ENCODE measurements around the gene TBX10.
A peak's percentile ranks its signal among the peaks of the same experiment; 100 is the strongest.
"Not testable (repeated sequence)": the region's sequence is repeated elsewhere in the genome, so short reads cannot be mapped to it uniquely, and the experiment has no call there.

The TBX10 gene

GRCh38 chr11:67645521-67646461 lies 6.2 kb upstream of the TBX10 start:
- DNase-seq (ENCODE audit: low spot score): no peak

GRCh38 chr11:67644472-67645418 lies 5.2 kb upstream of the TBX10 start:
- no peak for DNase-seq (ENCODE audit: low spot score)

GRCh38 chr11:67644042-67644441 lies 4.5 kb upstream of the TBX10 start:
- no peak for DNase-seq (ENCODE audit: low spot score)

- DNase-seq (ENCODE audit: low spot score): no peak
Observed at GRCh38 chr11:67642173-67643120, 2.9 kb upstream of the TBX10 start.

GRCh38 chr11:67641338-67642172 lies 2.0 kb upstream of the TBX10 start:
- DNase-seq (ENCODE audit: low spot score): no peak

- no peak for DNase-seq (ENCODE audit: low spot score)
Observed at GRCh38 chr11:67640758-67641337, 1.3 kb upstream of the TBX10 start.

GRCh38 chr11:67640021-67640757 lies 626 bp upstream of the TBX10 start:
- peak; percentile 61 for DNase-seq (ENCODE audit: low spot score)

GRCh38 chr11:67638535-67639437 lies 777 bp downstream of the TBX10 start:
- no peak for DNase-seq (ENCODE audit: low spot score)

- not testable (repeated sequence) for DNase-seq (ENCODE audit: low spot score)
Observed at GRCh38 chr11:67637441-67637840, 2.1 kb downstream of the TBX10 start.

- DNase-seq (ENCODE audit: low spot score): no peak
Observed at GRCh38 chr11:67636962-67637361, 2.6 kb downstream of the TBX10 start.

GRCh38 chr11:67635231-67635521 lies 4.4 kb downstream of the TBX10 start:
- no peak for DNase-seq (ENCODE audit: low spot score)

GRCh38 chr11:67634366-67635230 lies 5.0 kb downstream of the TBX10 start:
- DNase-seq (ENCODE audit: low spot score): no peak

GRCh38 chr11:67633758-67634365 lies 5.7 kb downstream of the TBX10 start:
- DNase-seq (ENCODE audit: low spot score): no peak

GRCh38 chr11:67632982-67633755 lies 6.4 kb downstream of the TBX10 start:
- no peak for DNase-seq (ENCODE audit: low spot score)

GRCh38 chr11:67632175-67632981 lies 7.2 kb downstream of the TBX10 start:
- no peak for DNase-seq (ENCODE audit: low spot score)

GRCh38 chr11:67631853-67632174 lies 7.7 kb downstream of the TBX10 start:
- DNase-seq (ENCODE audit: low spot score): no peak

All from activated CD4-positive, alpha-beta T cell treated with anti-CD3 and anti-CD28 coated beads, Interleukin-2, Interleukin-4, amounts not matched to agents 100 ng/mL and 50 ng/mL, durations not matched to agents 16 hours and 8 hours (primary cell).